Adrenal gland (tissue), 12 donors: ENCODE results near the gene SBF1. TPM values are rescaled to one million over a fixed set of nuclear protein-coding genes. Genes with fewer than 3 reads are reported as not detected.

Source experiments
- DNase-seq, 7 donors: peaks; one replicate each; pipeline ENCODE4 v3.0.0-alpha.2; 2019 to 2020
- H3K27ac ChIP-seq, 5 donors: fragments of 200-600 bp; sonication (generic) in 4 of 5; 1 replicate in 3 of 5; 2 replicates in 2 of 5; pipeline versions ENCODE4 v1.5.1 to v1.8.0; 2016 to 2020; ENCODE audit warnings: mild to moderate bottlenecking in 1 of 5
- H3K27me3 ChIP-seq: fragments of 200-600 bp; 2 replicates; pipeline ENCODE4 v1.8.0; 2021
- H3K36me3 ChIP-seq, 2 donors: fragments of 200-600 bp; replicated peaks in 1 of 2; 1 replicate in 1 of 2; 2 replicates in 1 of 2; pipeline versions ENCODE4 v1.5.1 to v1.8.0; 2018 to 2022
- H3K4me1 ChIP-seq, 2 donors: fragments of 200-600 bp; replicated peaks in 1 of 2; 1 replicate in 1 of 2; 2 replicates in 1 of 2; pipeline versions ENCODE4 v1.5.1 to v1.8.0; 2018 to 2021
- H3K4me3 ChIP-seq, 4 donors: fragments of 200-600 bp; sonication (generic) in 3 of 4; one replicate each; pipeline ENCODE4 v1.5.1; 2016 to 2018
- H3K9me3 ChIP-seq, 3 donors: fragments of 200-600 bp; sonication (generic) in 1 of 3; replicated peaks in 1 of 3; 1 replicate in 2 of 3; 2 replicates in 1 of 3; pipeline versions ENCODE4 v1.5.1 to v1.8.0; 2016 to 2021
- POLR2A ChIP-seq, 2 donors: fragments of 450-650 bp; IDR thresholded peaks; one replicate each; pipeline ENCODE4 v1.6.1; 2017; ENCODE audit warnings: antibody characterized with exemption in 2 of 2, mild to moderate bottlenecking in 2 of 2, moderate library complexity in 1 of 2
- WGBS, 4 donors: extraction: QIAGEN DNeasy Blood & Tissue Kit in 2 of 4; methylation state at CpG; one replicate each; pipeline versions ENCODE4 v1.1.5 to v1.1.7; 2013 to 2017; 5-methylcytosine and 5-hydroxymethylcytosine counted together
- intact Hi-C, 2 donors: fragments of 100-400 bp; cut with DNase I; formaldehyde crosslinking; loops; one replicate each; pipeline versions ENCODE4 v1.14.1 to v1.15.0; 2022 to 2023
- polyA plus RNA-seq, 3 donors: library from polyadenylated mRNA; stranded (reverse); fragments of 200-250 nt in 2 of 3; fragments of 350-450 nt in 1 of 3; fragmentation: Illumina TruSeq in 1 of 3; extraction: RNeasy Lipid Tissue Mini Kit (QIAGEN cat#74804) in 1 of 3; gene quantifications; one replicate each; pipeline ENCODE4 v1.2.3, GENCODE V29; 2013 to 2014
- total RNA-seq, 9 donors: library from RNA; depleted of rRNA in 4 of 9; stranded (reverse); fragments of >200 nt in 4 of 9; fragments of 120-200 nt in 1 of 9; fragmentation: NEBNext Ultra II Directional in 1 of 9; extraction: Animal tissue kit (Norgen Biotek cat#: 25700) in 1 of 9; gene quantifications; one replicate each; pipeline versions ENCODE4 v1.1.0 to v1.2.4, GENCODE V29; 2013 to 2023
- TF ChIP-seq, protein P1 (sequence below), 6 experiments: fragments of 450-650 bp in 4 of 6; fragments of 200-600 bp in 2 of 6; sonication (generic) in 1 of 6; IDR thresholded peaks; 1 replicate in 5 of 6; 2 replicates in 1 of 6; pipeline versions ENCODE4 v1.5.1 to v1.8.0; 2016 to 2021; ENCODE audit warnings: antibody characterized with exemption in 6 of 6, mild to moderate bottlenecking in 2 of 6, moderate library complexity in 1 of 6
- donor health status: healthy with polysubstance abuse.
- donor health status: Bipolar disorder and iron deficiency.
- donor health status: DM: yes; HTN: yes; CAD: no.
- donor health status: DM: no; HTN: no; CAD: no.
- donor health status: DM: no; HTN: no; CAD: no.
- donor health status: DM: yes; HTN: yes; CAD: no.

SBF1 gene
- total and polyA plus RNA-seq, 12 donors, result 8.4 to 117 (median 72.9) TPM

DNA sequence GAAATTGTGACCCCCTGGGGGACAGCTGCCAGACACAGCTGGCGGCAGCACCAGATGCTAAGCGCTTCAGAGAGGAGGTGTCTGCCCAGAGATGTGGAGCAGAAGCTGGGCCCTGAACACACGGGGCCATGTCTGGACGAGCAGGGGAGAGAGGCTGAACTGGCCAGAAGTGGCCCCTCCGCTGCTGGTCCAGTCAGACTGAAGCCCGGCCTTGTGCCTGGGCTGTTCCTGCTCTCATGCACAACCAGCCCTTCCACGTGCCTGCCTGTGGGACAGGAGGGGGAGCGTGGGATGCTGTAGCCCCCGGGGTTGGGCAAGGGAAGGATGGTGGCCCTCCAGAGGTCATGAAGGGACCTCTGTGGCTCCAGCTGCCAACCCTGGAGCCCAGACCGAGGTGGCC, 8.3 kb upstream of the SBF1 start:
- no peak for TF ChIP-seq POLR2A (IDR thresholded peaks at IDR 0.05)
- TF ChIP-seq, protein P1, sequence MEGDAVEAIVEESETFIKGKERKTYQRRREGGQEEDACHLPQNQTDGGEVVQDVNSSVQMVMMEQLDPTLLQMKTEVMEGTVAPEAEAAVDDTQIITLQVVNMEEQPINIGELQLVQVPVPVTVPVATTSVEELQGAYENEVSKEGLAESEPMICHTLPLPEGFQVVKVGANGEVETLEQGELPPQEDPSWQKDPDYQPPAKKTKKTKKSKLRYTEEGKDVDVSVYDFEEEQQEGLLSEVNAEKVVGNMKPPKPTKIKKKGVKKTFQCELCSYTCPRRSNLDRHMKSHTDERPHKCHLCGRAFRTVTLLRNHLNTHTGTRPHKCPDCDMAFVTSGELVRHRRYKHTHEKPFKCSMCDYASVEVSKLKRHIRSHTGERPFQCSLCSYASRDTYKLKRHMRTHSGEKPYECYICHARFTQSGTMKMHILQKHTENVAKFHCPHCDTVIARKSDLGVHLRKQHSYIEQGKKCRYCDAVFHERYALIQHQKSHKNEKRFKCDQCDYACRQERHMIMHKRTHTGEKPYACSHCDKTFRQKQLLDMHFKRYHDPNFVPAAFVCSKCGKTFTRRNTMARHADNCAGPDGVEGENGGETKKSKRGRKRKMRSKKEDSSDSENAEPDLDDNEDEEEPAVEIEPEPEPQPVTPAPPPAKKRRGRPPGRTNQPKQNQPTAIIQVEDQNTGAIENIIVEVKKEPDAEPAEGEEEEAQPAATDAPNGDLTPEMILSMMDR (IDR thresholded peaks at IDR 0.05), result no peak
- Histone ChIP-seq H3K36me3 (no peaks in the 10 kb centered on the region), H3K27me3 (peaks cover 36% of the 10 kb centered on the region), H3K4me1 (peaks cover 0 to 14% of the 10 kb centered on the region in 2 donors), H3K9me3 (no peaks in the 10 kb centered on the region), H3K27ac (no peak overlapping the region), H3K4me3 (no peak overlapping the region)
- intact Hi-C loops, result no loop called here
- WGBS, 4 donors, result 70 to 86% (median 81%) methylated on average over 3 to 10 of the region's 10 CpGs
- DNase-seq, result no peak

DNA sequence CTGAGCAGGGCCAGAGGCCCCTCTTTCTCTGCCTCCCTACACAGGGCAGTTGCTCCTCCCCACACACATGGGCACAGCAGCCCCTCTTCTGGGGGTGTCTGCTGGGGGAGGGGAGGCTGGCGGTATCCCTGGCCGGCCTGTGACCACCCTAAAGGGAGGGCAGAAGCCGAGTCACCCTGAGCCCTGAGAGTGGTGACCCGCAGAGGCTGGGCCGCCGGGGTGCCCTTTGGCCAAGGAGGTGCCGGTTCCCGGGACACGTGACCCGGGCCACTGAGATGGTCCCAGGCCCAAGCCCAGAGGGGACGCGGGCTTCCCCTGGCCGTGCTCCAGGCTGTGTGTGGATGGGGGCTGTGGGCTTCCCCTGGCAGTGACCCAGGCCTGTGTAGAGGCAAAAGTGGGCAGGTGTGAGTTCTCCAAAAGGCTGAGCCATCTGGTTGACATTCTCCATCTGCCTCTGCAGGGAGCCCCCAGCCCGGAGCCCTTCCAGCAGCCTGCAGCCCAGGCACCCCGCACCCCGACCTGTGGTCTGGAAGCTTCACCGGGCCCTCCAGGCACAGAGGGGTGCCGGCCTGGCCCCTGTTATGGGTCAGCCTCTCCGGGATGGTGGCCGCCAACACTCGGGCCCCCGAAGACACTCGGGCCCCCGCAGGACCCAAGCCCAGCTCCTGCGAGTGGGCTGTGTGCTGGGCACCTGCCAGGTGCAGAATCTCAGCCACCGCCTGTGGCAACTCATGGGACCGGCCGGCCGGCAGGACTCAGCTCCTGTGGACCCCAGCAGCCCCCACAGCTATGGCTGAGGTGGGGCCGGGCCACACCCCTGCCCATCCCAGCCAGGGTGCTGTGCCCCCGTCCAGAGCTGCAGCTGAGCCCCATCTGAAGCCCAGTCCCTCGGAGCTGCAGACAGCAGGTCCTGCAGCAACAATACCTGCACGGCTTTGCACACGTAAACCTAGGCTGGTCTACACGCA, 7.6 kb upstream of the SBF1 start:
- H3K4me3 ChIP-seq, result no peak overlapping the region

DNA sequence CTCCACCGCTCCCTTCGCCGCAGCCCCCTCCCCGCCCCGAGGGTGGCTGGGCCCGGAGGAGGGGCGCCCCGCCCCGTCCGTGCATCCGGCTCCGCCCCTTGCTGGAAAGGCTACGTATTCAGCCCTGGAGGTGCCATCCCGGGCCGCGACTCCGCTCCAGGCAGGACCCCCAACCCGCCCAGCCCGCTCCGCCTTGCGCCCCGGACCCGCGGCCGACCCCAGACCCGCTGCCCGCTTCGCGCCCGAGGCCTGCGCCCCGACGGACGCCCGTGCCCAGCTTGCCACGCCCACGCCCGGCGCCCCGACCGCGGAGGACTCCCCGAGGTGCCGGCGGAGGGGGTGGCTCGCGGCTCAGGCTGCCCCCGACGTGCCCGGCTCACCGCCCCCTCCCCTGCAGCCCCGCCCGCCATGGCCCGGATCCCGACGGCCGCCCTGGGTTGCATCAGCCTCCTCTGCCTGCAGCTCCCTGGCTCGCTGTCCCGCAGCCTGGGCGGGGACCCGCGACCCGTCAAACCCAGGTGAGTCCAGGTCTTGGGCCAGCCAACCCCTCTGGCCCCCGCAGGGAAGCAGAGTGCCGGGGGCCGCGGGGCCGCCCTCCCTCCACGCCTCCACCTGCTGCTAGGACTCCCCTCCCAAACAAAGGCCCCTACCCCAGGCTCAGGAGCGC, 6.7 kb upstream of the SBF1 start, which contains the start of gene ADM2:
Gene ADM2 (plus strand): TSS at position 104 of the 667 bp plus-strand sequence. CDS start 305 bp downstream, at position 409.
- peak in 1 of 7 donors; percentile 21 for DNase-seq
- intact Hi-C loops, result no loop called here
- no peaks in the 10 kb centered on the region for H3K9me3 ChIP-seq
- H3K36me3 ChIP-seq, result no peaks in the 10 kb centered on the region
- H3K4me1 ChIP-seq, result peaks cover 0 to 14% of the 10 kb centered on the region in 2 donors
- H3K27ac ChIP-seq, result no peak within 1 kb of the TSS
- WGBS, 4 donors, result 0 to 16% (median 3%) methylated on average over 1 to 70 of the region's 70 CpGs
- H3K4me3 ChIP-seq, result peak within 1 kb of the TSS in 2 of 4 donors; percentile 17 to 56
- no peak for TF ChIP-seq POLR2A (IDR thresholded peaks at IDR 0.05)
- TF ChIP-seq, protein P1 (IDR thresholded peaks at IDR 0.05), result no peak
- peaks cover 36% of the 10 kb centered on the region for H3K27me3 ChIP-seq

More for the DNA sequence above, 7.6 kb upstream of the SBF1 start:
- intact Hi-C loops, result no loop called here
- peaks cover 0 to 14% of the 10 kb centered on the region in 2 donors for H3K4me1 ChIP-seq
- H3K27me3 ChIP-seq, result peaks cover 36% of the 10 kb centered on the region
- no peaks in the 10 kb centered on the region for H3K9me3 ChIP-seq
- 70 to 78% (median 76%) methylated on average over 8 to 35 of the region's 35 CpGs for WGBS, 4 donors
- TF ChIP-seq, protein P1 (IDR thresholded peaks at IDR 0.05), result no peak
- no peak for TF ChIP-seq POLR2A (IDR thresholded peaks at IDR 0.05)
- DNase-seq, result no peak
- H3K27ac ChIP-seq, result no peak overlapping the region
- H3K36me3 ChIP-seq, result no peaks in the 10 kb centered on the region

DNA sequence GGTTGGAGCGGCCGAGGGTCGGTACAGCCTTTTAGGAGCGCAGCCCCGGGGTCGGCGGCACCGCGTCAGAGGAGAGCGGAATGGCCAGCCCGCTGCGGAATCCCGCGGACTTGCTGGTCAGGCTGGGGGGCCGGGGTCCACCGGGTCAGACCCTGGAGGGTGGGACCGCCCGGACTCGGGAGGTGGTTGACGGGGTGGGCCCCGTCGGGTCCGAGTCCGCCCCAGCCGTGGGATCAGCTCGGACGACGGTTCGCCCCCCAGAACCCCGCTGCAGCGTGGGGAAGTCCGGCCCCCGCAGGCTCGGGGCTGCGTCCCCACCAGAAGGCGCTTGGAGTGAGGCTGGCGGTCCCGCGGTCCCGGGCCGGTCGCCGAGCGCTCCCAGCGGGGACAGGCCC, 6.2 kb upstream of the SBF1 start:
- no peaks in the 10 kb centered on the region for H3K9me3 ChIP-seq
- H3K36me3 ChIP-seq, result no peaks in the 10 kb centered on the region
- intact Hi-C loops, result no loop called here
- DNase-seq, result no peak
- peak overlapping the region in 2 of 4 donors; percentile 17 to 56 for H3K4me3 ChIP-seq
- no peak overlapping the region for H3K27ac ChIP-seq
- peaks cover 0 to 14% of the 10 kb centered on the region in 2 donors for H3K4me1 ChIP-seq
- peaks cover 36% of the 10 kb centered on the region for H3K27me3 ChIP-seq
- WGBS, 4 donors, result 2 to 7% (median 4%) methylated on average over 16 to 45 of the region's 45 CpGs; no CpG with 5 or more reads in 1 of the 4 donors
- TF ChIP-seq, protein P1 (IDR thresholded peaks at IDR 0.05), result no peak
- TF ChIP-seq POLR2A (IDR thresholded peaks at IDR 0.05), result no peak
